ENCODE data around the gene PBX4.
A peak's percentile ranks its signal among the peaks of the same experiment; 100 is the strongest.

The PBX4 gene

GRCh38 chr19:19540715-19541515 is 77.6 kb downstream of the PBX4 start:
- DNase-seq (ENCODE audit: low read depth in 2 of 2), result peak; percentile 78 to 85

- peak; percentile 75 to 78 for DNase-seq (ENCODE audit: low read depth in 2 of 2)
These were observed 78.3 kb downstream of the PBX4 start for GRCh38 chr19:19540064-19540714.

GRCh38 chr19:19539698-19540063 is 78.8 kb downstream of the PBX4 start:
- DNase-seq (ENCODE audit: low read depth in 2 of 2), result no peak

GRCh38 chr19:19538785-19539166 is 79.7 kb downstream of the PBX4 start:
- DNase-seq (ENCODE audit: low read depth in 2 of 2), result no peak

GRCh38 chr19:19538061-19538784 is 80.3 kb downstream of the PBX4 start, which contains the start of gene CILP2:
Gene CILP2, plus strand, starts transcription at chr19:19538265. Its CDS starts 85 bp downstream, at chr19:19538350.
- DNase-seq (ENCODE audit: low read depth in 2 of 2), result no peak

- DNase-seq (ENCODE audit: low read depth in 2 of 2), result no peak
These were observed 81.1 kb downstream of the PBX4 start for GRCh38 chr19:19537075-19538048.

- no peak for DNase-seq (ENCODE audit: low read depth in 2 of 2)
These were observed 82.9 kb downstream of the PBX4 start for GRCh38 chr19:19535311-19536191.

- DNase-seq (ENCODE audit: low read depth in 2 of 2), result no peak
These were observed 83.8 kb downstream of the PBX4 start for GRCh38 chr19:19534556-19535265.

- no peak for DNase-seq (ENCODE audit: low read depth in 2 of 2)
These were observed 84.6 kb downstream of the PBX4 start for GRCh38 chr19:19533841-19534240.

- no peak for DNase-seq (ENCODE audit: low read depth in 2 of 2)
These were observed 85.4 kb downstream of the PBX4 start for GRCh38 chr19:19532806-19533701.

- peak; percentile 55 to 80 for DNase-seq (ENCODE audit: low read depth in 2 of 2)
These were observed 86.3 kb downstream of the PBX4 start for GRCh38 chr19:19531951-19532805.

GRCh38 chr19:19530889-19531288 is 87.6 kb downstream of the PBX4 start:
- DNase-seq (ENCODE audit: low read depth in 2 of 2), result no peak

- DNase-seq (ENCODE audit: low read depth in 2 of 2), result no peak
These were observed 88.1 kb downstream of the PBX4 start for GRCh38 chr19:19530423-19530804.

- DNase-seq (ENCODE audit: low read depth in 2 of 2), result no peak
These were observed 88.6 kb downstream of the PBX4 start for GRCh38 chr19:19529783-19530422.

- DNase-seq (ENCODE audit: low read depth in 2 of 2), result no peak
These were observed 89.6 kb downstream of the PBX4 start, which contains the start of gene YJEFN3 for GRCh38 chr19:19528721-19529490. Gene YJEFN3, plus strand, starts transcription at chr19:19528911. Its CDS starts 22 bp downstream, at chr19:19528933.
